Esophagus squamous epithelium (tissue), 5 donors: ENCODE measurements around the gene SNX6. TPM values are rescaled to one million over a fixed set of nuclear protein-coding genes. Genes with fewer than 3 reads are reported as not detected.

Experiments
- DNase-seq: peaks from one replicate; lab custom pipeline; 2025; lab: John Stamatoyannopoulos, UW
- H3K27ac ChIP-seq, 4 donors: fragments of 200-600 bp; sonication (generic); one replicate each; pipeline ENCODE4 v1.5.1; 2016 to 2019; ENCODE audit warnings: mild to moderate bottlenecking in 1 of 4
- H3K27me3 ChIP-seq, 4 donors: fragments of 200-600 bp; sonication (generic); 1 replicate in 3 of 4; 2 replicates in 1 of 4; pipeline versions ENCODE4 v1.5.1 to v1.6.0; 2017 to 2021; ENCODE audit warnings: antibody characterized with exemption in 1 of 4
- H3K36me3 ChIP-seq, 3 donors: fragments of 200-600 bp; sonication (generic); one replicate each; pipeline ENCODE4 v1.5.1; 2016 to 2019
- H3K4me1 ChIP-seq, 3 donors: fragments of 200-600 bp; sonication (generic); one replicate each; pipeline ENCODE4 v1.5.1; 2017 to 2019
- H3K4me3 ChIP-seq, 4 donors: fragments of 200-600 bp; sonication (generic); 1 replicate in 3 of 4; 2 replicates in 1 of 4; pipeline ENCODE4 v1.5.1; 2016 to 2019; ENCODE audit warnings: mild to moderate bottlenecking in 2 of 4, moderate library complexity in 1 of 4
- H3K9me3 ChIP-seq, 3 donors: fragments of 200-600 bp; sonication (generic); one replicate each; pipeline ENCODE4 v1.5.1; 2016 to 2019
- CTCF ChIP-seq, 6 experiments: fragments of 450-650 bp in 4 of 6; fragments of 200-600 bp in 2 of 6; sonication (generic) in 2 of 6; IDR thresholded peaks; one replicate each; pipeline ENCODE4 v1.5.1; 2016 to 2019; ENCODE audit warnings: antibody characterized with exemption in 6 of 6, mild to moderate bottlenecking in 4 of 6, moderate library complexity in 4 of 6
- POLR2A ChIP-seq, 4 donors: fragments of 450-650 bp; IDR thresholded peaks; one replicate each; pipeline ENCODE4 v1.6.1; 2017; ENCODE audit warnings: antibody characterized with exemption in 4 of 4, mild to moderate bottlenecking in 4 of 4, moderate library complexity in 3 of 4
- WGBS, 2 donors: methylation state at CpG; one replicate each; pipeline ENCODE4 v1.1.5; 2018; 5-methylcytosine and 5-hydroxymethylcytosine counted together
- intact Hi-C: fragments of 100-400 bp; cut with DNase I; formaldehyde crosslinking; loops from one replicate; pipeline ENCODE4 v1.15.0; 2022
- total RNA-seq, 4 donors: library from RNA; depleted of rRNA; stranded (reverse); fragments of >200 nt; gene quantifications; one replicate each; pipeline ENCODE4 v1.1.0, GENCODE V29; 2016
- donor health status: DM: yes; HTN: yes; CAD: no.

SNX6 gene
- total RNA-seq, 4 donors from 2014 or later, result 77.6 to 162 (median 111) TPM

GRCh38 chr14:34592623-34593022 lies 37.3 kb downstream of the SNX6 start:
- intact Hi-C loops, result no loop called here
- no peak for DNase-seq
- Histone ChIP-seq H3K4me3 (no peak overlapping the region), H3K27ac (no peak overlapping the region), H3K4me1 (no peaks in the 10 kb centered on the region), H3K36me3 (peaks cover 0 to 100% (median 39%) of the 10 kb centered on the region in 3 donors), H3K9me3 (no peaks in the 10 kb centered on the region), H3K27me3 (no peaks in the 10 kb centered on the region)
- TF ChIP-seq POLR2A (IDR thresholded peaks at IDR 0.05), result no peak
- no peak for TF ChIP-seq CTCF (IDR thresholded peaks at IDR 0.05)
- WGBS, 2 donors, result 90 to 94% methylated on average over 5 of the region's 5 CpGs

GRCh38 chr14:34583525-34583924 lies 46.4 kb downstream of the SNX6 start:
- TF ChIP-seq POLR2A (IDR thresholded peaks at IDR 0.05) (no peak), CTCF (IDR thresholded peaks at IDR 0.05) (no peak)
- intact Hi-C loops, result no loop called here
- Histone ChIP-seq H3K4me3 (no peak overlapping the region), H3K9me3 (no peaks in the 10 kb centered on the region), H3K27ac (no peak overlapping the region), H3K36me3 (peaks cover 23 to 98% (median 24%) of the 10 kb centered on the region in 3 donors), H3K4me1 (no peaks in the 10 kb centered on the region), H3K27me3 (no peaks in the 10 kb centered on the region)
- DNase-seq, result no peak
- WGBS, 2 donors, result 89 to 94% methylated on average over 6 of the region's 6 CpGs

- intact Hi-C loops, result no loop called here
- H3K4me1 ChIP-seq, result no peaks in the 10 kb centered on the region
- TF ChIP-seq CTCF (IDR thresholded peaks at IDR 0.05), result no peak
- no peak for DNase-seq
- H3K27me3 ChIP-seq, result no peaks in the 10 kb centered on the region
- H3K27ac ChIP-seq, result no peak overlapping the region
- WGBS, 2 donors, result 95 to 96% methylated on average over 8 to 11 of the region's 11 CpGs
- no peak overlapping the region for H3K4me3 ChIP-seq
- H3K36me3 ChIP-seq, result peaks cover 23 to 98% (median 24%) of the 10 kb centered on the region in 3 donors
- H3K9me3 ChIP-seq, result no peaks in the 10 kb centered on the region
Observed at GRCh38 chr14:34582117-34582680, 47.7 kb downstream of the SNX6 start.

GRCh38 chr14:34580381-34580780 lies 49.6 kb downstream of the SNX6 start:
- H3K4me3 ChIP-seq, result no peak overlapping the region
- intact Hi-C loops, result no loop called here
- no peaks in the 10 kb centered on the region for H3K27me3 ChIP-seq
- H3K9me3 ChIP-seq, result no peaks in the 10 kb centered on the region
- H3K36me3 ChIP-seq, result peaks cover 12 to 100% (median 18%) of the 10 kb centered on the region in 3 donors
- WGBS, 2 donors, result 90 to 98% methylated on average over 5 of the region's 5 CpGs
- no peak for DNase-seq
- H3K4me1 ChIP-seq, result no peaks in the 10 kb centered on the region
- H3K27ac ChIP-seq, result no peak overlapping the region
- TF ChIP-seq POLR2A (IDR thresholded peaks at IDR 0.05) (no peak), CTCF (IDR thresholded peaks at IDR 0.05) (no peak)

- peaks cover 0 to 100% (median 35%) of the 10 kb centered on the region in 3 donors for H3K36me3 ChIP-seq
- intact Hi-C loops, result no loop called here
- WGBS, 2 donors, result 94 to 97% methylated on average over 3 of the region's 3 CpGs
- TF ChIP-seq POLR2A (IDR thresholded peaks at IDR 0.05) (no peak), CTCF (IDR thresholded peaks at IDR 0.05) (no peak)
- no peaks in the 10 kb centered on the region for H3K27me3 ChIP-seq
- no peaks in the 10 kb centered on the region for H3K9me3 ChIP-seq
- H3K4me3 ChIP-seq, result no peak overlapping the region
- no peak for DNase-seq
- no peaks in the 10 kb centered on the region for H3K4me1 ChIP-seq
- no peak overlapping the region for H3K27ac ChIP-seq
Observed at GRCh38 chr14:34571771-34572170, 58.2 kb downstream of the SNX6 start.
